ENCODE data around the gene CADM1.

GRCh38 chr11:115222218-115222862 is 281.9 kb downstream of the CADM1 start:
- TF ChIP-seq POLR2A (IDR thresholded peaks at IDR 0.05; ENCODE audit: low read length) = no peak
- no peak for TF ChIP-seq GATA1 (IDR thresholded peaks at IDR 0.05; ENCODE audit: low read depth, low read length)
